Measurements from ENCODE around the gene SURF2.

The SURF2 gene

DNA sequence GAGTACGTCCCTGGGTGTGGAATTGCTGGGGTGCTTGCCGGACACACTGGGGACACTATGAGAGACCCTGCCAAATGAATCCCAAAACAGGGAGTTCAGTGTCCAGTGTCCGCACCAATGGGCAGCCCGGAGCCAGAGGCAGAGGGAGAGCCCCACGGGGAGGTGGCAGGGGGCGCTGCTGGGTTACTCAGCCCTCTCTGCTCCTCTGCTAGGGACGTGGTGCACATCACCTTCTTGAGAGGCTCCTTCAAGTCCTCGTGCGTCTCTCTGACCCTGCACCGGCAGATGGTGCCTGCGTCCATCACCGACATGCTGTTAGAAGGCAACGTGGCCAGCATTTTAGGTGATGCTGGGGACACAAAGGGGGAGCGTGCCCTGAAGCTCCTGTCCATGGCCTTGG, 40.6 kb downstream of the SURF2 start:
- DNase-seq (ENCODE audit: low read depth in 3 of 3, low spot score in 1 of 3) = no peak

DNA sequence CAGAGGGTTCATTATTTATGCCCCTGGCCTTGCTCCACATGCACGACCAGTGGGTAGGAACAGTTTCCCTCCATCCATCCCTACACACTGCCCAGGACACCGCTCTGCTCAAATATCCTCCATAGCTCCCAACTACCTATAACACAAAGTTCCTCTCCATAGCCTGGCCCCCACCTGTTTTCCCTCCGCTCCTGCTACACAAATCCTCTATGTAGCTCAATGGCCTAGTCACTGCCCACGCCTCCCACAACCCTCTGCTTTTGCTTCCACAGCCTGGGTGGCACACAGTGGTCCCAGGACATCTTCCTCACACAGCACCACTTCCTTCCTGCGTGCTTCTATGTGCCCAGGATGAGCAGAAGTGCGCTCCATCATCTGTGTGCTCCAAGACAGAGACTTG, 41.0 kb downstream of the SURF2 start:
- no peak for DNase-seq (ENCODE audit: low read depth in 3 of 3, low spot score in 1 of 3)

DNA sequence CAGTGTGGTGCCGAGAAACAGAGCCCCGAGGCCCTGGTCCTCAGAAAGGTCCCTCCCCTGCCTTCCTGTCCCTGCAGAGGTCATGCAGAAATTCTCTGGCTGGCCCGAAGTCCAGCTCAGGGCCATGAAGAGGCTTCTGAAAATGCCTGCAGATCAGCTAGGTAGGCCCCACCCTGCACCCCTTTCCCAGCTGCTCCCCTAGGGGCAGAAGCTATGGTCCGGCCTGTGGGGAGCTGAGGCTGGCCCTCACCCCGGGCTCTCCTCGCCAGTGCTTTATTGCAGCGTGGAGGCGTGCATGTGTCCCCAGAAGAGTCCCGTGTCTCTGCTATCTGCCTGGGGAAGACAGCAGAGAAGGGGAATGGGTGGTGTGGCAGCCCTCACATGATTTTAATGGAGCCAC, 41.5 kb downstream of the SURF2 start:
- DNase-seq (ENCODE audit: low read depth in 3 of 3, low spot score in 1 of 3) = no peak

DNA sequence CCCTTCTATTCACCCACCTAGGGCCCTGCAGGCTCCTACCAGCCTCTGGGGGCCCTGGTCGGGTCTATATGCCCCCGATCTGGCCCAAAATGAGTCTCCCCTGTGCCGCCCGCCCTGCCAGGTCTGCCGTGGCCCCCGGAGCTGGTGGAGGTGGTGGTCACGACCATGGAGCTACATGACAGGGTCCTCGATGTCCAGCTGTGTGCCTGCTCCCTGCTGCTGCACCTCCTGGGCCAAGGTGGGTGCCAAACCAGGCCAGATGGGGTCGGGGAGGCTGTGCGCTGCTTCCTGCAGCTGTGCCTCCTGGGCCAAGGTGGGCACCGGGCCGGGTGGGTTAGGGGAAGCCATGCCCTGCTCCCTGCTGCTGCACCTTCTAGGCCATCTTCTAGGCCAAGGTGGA, 43.9 kb downstream of the SURF2 start:
- DNase-seq (ENCODE audit: low read depth in 3 of 3, low spot score in 1 of 3) = no peak

DNA sequence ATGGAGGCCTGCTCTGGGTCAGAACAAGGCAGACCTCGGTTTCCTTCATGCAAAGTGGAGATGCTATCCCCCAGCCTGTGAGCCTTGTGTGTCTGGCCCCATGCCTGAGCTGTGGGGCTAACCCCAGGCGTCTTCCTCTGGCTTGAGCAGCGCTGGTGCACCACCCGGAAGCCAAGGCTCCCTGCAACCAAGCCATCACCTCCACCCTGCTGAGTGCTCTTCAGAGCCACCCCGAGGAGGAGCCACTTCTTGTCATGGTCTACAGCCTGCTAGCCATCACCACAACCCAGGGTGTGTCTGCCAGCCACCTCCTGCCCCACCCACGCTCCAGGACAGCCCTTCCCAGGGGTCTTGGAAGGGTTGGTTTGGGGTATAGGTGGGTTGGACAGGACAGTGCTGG, 45.2 kb downstream of the SURF2 start:
- DNase-seq (ENCODE audit: low read depth in 3 of 3, low spot score in 1 of 3) = no peak

DNA sequence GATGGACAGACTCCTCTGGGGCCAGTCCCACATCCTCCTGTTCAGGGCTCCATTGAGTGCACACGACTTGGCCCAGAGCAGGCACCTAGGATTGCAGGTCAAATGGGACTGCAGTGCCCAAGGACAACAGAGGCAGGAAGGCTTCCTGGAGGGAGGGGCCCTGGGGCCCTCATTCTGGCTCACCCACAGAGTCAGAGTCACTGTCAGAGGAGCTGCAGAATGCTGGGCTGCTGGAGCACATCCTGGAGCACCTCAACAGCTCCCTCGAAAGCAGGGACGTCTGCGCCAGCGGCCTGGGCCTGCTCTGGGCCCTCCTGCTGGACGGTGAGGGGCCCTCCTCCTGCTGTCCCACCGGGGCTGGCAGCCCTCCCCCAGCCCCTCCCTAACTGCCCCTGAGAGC, 46.3 kb downstream of the SURF2 start:
- DNase-seq (ENCODE audit: low read depth in 3 of 3, low spot score in 1 of 3) = no peak

DNA sequence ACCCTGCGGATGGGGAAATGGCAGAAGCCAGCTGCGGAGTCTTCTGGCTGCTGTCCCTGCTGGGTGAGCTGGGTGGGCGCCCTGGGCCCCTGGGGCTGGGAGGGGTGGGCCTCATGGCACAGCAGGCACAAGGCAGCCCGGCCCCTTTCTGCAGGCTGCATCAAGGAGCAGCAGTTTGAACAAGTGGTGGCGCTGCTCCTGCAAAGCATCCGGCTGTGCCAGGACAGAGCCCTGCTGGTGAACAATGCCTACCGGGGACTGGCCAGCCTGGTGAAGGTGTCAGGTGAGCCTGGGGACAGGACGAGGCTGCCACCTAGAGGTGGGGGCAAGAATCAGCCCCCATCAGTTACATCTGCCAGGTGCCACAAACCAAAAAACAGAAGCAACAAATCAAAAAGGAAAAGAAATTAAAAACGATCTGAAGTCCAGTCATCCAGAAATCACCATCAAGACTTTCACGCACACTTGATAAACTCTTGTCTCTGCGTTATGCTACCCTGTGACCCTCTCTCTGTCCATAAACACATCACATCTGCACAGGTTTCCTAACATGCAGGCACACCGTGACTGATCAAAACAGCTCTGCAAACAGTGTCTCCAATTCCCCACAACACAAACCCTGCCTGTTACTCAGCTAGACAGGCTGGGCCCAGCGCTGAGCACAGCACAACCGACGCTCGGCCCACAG, 47.6 kb downstream of the SURF2 start:
- peak; percentile 21 to 46 (median 46) for DNase-seq (ENCODE audit: low read depth in 3 of 3, low spot score in 1 of 3)

DNA sequence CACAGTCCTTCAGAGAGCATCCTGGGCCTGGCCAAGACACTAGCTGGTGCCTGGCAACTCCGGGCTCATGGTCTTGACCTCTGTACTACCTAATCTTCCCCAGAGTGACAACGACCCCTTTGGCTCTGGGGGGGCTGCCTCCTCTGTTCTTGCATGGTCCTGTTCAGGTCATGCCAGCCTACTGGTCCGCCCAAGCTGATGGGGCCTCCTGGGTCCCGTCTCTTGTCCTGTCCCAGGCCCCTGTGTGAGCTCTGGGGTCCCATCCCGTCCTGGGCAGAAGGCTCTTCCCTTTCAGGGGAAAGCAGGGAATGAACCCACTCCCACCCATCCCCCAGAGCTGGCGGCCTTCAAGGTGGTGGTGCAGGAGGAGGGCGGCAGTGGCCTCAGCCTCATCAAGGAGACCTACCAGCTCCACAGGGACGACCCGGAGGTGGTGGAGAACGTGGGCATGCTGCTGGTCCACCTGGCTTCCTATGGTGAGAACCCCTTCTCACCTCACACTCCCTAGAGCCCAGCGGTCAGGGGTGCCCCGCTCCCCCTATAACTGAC, 48.2 kb downstream of the SURF2 start:
- DNase-seq (ENCODE audit: low read depth in 3 of 3, low spot score in 1 of 3) = no peak

DNA sequence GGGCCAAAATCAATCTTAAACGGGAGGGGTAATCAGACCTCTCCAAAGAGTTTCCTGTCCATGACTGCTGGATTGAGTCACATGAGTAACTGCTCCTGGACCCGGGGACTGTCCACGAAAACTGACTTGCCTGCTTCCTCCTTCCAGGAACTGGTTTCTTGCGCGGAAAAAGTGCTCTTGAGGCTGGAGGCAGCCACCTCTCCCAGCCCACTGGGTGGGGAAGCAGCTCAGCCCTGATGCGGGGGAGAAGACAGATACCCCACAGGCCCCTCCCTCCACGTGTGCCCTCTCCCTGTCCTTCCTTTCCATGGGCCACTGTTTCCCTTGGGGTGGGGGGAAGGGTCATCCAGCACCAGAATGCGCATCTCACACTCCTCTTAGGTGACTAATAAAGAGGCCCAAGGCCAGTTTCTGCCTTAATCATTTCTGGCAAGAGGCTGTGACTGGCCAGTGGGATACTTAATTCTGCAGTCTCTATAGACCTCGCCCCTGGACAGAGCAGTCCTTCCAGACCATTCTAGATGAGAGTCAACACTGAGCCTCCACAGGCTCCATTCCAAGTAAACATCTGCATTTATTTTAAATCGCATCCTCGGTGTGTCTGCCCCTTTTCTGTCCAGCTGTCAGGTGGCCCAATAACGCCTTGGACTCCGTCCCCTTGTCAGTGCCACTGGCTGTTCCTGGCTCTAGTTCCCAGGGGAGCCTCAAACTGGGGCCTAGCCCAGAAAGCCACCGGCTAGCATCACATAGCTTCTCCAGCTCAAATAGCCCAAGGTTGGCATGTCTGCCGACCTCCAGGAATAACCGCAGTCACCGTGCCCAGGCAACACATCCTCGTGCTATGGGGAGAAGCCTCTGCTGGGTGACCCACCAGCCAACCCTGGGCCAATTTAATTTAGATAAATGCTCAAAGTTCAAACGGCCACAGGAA, 49.4 kb downstream of the SURF2 start:
- DNase-seq (ENCODE audit: low read depth in 3 of 3, low spot score in 1 of 3) = no peak

DNA sequence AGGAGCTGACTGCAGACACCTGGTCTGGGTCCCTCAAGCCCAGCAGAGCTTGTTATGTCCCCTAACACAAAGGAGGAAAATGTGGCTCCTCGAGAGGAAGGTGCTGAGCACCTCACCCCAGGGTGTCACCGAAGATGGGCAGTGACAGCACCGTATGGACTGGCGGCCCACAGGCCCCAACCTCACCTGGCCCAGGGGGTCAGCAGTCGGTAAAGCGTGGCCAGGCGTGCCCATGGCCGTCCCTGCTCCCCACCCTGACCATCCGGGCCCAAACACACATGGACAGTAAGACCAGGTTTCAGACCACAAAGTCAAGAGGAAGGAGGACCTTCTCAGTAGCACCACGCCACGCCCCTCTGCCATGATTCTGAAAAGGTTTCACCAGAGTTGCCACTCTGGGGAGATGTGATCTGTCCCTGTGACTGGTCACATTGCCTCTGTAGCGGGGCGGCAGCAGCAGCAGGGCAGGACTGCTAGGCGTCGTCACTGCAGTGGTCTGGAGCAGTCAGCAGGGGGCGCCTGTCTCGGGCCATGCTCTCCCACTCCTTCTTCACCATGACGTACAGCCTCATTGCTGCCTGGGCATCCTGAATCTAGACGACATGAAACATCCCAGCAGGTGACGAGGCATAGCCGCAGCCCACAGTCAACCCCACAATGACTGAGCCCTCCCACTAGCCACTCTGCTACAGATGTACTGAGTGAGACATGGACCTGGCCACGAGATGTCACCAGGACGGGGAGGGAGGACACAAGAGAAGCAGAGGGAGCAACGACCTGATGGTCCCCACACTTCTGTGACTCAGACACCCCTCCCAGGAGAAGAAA, 50.3 kb downstream of the SURF2 start:
- peak; percentile 47 to 66 (median 65) for DNase-seq (ENCODE audit: low read depth in 3 of 3, low spot score in 1 of 3)

DNA sequence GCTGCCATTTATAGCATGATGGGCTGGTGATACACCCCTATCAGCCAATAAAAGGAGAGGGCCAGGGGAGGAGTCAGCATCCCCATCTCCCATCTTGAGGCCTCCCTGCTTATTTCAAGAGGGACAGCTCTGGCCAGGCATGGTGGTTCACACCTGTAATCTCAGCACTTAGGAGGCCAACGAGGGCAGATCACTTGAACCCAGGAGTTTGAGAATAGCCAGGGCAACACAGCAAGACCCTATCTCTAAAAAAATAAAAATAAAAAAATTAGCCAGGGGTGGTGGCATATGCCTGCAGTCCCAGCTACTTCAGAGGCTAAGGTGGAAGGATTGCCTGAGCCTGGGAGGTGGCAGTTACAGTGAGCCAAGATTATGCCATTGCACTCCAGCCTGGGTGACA, 51.7 kb downstream of the SURF2 start:
- DNase-seq (ENCODE audit: low read depth in 3 of 3, low spot score in 1 of 3) = no peak

All from stimulated activated CD4-positive, alpha-beta T cell treated with anti-CD3 and anti-CD28 coated beads, TNF-alpha, amount 100 ng/mL, for 1 hour (primary cell).